Activated CD4-positive, alpha-beta T cell treated with anti-CD3 and anti-CD28 coated beads, Interleukin-2, amount 50 U/mL, for 1 hour (primary cell): ENCODE data around the gene ADAMTS12.

Source experiments
- DNase-seq: peaks from one replicate; pipeline ENCODE4 v3.0.0-alpha.2; 2020

Gene ADAMTS12

DNA sequence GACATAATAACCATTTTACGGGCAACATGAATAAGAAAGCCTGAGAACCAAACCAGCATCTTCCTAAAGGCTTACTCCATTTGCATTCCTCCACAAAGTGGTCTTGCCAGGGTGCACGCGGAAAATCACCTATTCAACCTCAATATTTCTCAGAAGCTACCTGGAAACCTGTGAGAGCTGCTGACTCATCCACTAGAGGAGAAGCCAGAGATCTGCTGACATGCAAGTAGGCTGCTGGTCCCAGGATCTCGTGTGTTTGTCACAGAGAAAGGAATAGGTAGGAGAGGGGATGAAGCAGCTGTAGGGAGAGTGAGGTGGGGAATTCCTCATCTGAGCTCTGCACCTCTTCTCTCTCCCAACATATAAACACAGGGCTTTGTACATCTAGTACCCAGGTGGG is 138.1 kb downstream of the ADAMTS12 start:
- DNase-seq, result no peak

DNA sequence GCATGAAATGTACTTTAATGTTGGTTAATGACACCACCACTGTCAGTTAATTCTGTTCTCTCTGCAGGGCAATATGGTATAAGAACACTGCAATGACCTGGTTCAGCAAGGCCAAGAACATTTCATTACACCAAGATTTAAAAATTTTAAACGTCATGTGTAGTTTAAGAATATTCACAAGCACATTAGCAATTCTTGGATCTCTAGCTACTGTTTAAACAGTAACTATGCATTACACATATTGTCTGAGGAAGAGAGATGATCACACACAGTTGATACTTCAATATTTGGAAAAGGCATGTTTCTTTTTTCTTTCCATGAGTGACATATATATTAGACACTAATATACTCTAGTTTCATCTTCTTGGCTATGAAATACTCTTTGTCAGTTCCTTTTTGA is 143.0 kb downstream of the ADAMTS12 start:
- no peak for DNase-seq

DNA sequence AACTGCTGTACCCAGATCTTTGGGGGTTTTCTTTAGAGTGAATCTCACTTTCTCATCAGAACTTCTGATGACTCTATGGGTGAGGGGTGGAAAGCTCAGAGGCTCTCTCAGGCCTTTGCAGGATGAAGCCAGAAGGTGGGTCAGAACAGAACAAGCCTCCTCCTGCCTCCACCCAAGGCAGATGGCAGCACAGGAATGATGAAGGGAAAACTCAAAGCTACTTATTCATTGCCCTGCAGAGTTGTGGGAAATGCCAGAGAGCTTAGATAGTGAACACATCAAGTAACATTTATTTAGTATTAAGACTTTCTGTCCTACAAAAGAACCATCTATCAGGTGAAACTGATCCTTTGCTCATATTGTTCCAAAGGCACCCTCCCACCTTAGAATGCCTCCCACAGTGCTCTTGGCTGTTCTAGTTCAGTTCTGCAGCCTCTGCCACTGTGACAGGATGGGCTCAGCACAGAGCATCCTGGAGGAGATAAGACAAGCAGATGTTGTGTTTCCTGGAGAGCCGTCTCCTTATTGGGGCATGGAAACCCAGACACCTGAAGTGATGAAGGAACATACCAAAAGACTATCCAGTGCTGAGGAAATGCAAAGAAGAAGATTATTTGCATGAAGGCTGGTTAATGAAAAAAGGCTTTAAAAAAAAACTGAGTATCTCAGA is 146.6 kb downstream of the ADAMTS12 start:
- no peak for DNase-seq

DNA sequence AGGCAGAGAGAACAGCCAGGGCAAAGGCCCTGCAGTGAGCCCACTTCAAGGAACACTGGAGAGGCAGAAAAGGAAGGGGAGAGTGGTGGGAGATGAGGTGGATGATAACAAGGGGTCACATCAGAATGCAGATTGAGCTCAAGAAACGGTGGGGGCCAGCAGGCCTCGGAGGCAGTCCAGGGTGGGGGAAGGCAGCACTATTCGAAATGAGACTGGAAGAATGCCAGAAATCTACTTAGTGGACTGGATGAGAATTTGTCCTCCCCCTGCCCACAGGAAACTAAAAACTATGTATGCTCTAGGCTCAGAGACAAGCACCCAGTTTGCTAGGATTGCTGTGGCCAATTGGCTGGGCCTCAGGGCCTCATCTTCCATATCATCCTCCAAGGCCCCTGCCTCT is 148.7 kb downstream of the ADAMTS12 start:
- no peak for DNase-seq

DNA sequence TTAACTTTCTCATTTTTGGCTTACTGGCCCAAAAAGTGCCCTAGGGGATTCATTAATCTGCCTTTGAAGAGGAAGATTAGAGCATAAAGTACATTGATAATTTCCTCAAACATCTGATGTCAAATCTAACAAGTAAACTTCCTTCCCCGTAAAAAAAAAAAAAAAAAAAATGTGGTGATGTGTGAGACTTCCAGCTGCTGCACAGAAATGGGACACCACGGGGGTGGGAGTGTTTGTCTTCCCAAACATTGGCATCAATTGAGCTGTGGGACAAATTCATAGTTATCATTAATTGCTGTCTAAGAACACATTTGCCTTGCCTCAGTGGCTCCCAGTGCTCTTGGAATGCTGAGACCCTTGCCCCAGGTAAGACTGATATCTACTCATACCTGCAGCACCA is 149.6 kb downstream of the ADAMTS12 start:
- DNase-seq, result no peak

DNA sequence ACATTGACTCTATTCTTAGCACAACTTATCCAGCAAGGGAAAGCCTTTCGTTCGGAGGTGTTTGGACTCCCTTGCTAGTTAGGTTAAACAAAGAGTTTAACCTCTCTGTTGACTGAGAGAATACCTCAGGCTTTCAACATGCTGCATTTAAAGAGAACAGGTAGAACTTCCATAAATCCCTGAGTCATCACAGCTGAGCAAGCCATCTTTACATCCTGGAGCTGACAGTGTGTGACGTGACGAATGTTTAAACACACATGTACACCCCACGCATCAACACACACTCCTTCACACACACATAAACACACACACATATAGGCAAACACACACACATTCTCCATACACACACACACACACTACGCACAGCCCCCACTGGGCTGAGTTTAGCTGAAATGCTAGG is 152.8 kb downstream of the ADAMTS12 start:
- DNase-seq, result no peak

DNA sequence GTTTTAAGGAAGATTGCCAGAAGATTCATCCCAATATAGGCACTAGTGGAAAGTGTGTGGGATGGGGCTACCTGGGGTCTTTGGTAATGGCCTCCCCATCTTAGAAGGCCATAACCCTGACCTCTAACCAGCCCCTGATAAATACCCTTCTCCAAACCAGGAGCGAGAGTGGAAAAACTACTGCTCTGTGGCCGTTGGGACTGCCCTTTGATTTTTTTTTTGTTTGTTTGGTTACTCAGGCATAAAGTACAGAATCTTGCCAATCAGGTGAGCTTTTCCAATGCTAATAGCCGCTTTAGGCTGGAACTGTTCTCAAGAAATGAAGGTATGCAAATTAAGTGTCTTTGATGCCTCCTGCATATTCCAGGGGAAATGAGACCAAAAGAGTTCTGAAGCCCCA is 153.7 kb downstream of the ADAMTS12 start:
- no peak for DNase-seq

DNA sequence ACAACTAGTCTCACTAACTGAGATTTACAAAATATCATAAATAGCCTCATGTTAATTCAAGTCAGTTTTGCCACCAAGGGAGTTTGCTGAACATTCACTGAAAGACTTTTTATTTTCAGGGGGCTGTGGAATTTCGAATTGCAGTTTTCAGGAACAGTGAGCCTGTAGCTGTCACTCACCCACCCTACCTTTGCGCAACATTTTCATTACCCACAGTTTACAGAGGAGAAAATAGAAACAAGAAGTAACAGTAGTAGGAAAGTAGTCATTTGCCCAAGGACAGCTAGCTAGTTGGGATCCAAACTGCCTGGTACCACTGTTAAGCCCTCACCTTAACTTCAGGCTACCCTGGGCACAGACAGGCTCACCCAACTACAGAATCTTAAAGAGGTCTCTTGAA is 154.1 kb downstream of the ADAMTS12 start:
- DNase-seq, result no peak

DNA sequence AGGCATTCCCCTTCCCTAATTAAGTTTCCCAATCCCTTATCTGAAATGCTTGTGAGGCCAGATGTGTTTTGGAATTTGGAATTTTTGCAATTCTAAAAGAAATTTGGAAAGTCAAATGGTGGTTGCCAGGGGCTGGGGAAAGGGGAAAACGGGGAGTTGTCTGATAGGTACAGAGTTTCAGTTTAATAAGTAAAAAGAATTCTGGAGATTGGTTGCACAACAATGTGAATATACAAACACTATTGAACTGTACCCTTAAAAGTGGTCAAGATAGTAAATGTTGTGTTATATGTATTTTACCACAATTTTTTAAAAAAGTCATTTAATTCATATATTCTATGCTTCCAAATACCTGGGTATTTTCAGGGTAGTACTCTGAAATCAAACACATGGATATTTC is 154.5 kb downstream of the ADAMTS12 start:
- no peak for DNase-seq

DNA sequence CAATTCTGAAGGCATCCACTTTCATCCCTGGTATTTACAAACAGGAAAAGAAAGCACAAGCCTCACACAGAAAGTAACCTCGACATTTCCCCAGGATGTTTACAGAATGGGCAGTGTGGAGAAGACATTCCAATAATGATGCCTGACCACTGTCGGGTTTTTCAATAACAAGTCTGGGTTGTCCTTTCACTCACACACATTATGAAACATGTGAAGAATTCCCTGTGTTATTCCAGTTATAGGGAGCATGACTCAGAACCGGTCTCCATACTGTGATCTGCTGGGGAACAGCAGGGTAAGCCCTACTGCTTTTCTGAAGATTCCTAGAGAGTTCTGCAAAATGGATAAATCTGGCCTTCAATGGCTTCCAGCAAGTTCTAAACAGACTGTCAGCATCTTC is 155.3 kb downstream of the ADAMTS12 start:
- no peak for DNase-seq

DNA sequence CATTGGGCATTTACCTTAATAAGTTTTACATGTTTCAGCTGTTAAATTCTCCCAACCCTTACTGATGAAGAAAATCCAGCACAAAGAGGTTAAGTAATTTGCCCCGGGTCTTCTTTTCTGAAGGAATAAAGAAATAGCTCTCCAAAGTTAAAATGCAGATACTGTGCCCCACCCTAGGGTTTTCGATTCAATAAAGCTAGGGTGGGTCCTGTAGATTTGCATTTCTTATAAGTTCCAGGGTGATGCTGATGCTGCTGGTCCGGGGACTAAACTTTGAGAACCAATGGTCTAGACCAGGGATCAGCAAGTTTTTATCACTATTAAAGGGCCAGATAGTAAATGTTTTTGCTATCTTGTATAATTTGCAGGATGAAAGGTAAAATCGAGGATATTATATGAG is 156.7 kb downstream of the ADAMTS12 start:
- no peak for DNase-seq

DNA sequence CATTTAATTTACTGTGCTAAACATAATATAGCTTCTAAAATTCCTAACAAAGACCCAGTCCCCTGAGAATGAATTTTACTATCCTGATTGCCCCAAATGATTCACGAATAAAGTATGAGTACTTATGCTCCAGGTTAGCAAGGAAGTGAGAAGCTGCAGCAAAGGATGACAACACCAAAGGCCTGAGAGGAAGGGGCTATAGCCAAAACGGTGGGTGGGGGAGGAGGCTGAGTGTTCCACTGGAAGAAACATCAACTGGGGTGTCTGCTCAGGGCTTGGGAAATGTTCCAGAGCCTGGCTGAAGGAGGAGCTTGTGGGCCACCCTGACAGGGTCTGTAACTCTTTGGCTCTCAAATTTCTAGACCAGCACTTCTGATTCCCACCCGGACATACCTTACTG is 157.3 kb downstream of the ADAMTS12 start:
- no peak for DNase-seq

DNA sequence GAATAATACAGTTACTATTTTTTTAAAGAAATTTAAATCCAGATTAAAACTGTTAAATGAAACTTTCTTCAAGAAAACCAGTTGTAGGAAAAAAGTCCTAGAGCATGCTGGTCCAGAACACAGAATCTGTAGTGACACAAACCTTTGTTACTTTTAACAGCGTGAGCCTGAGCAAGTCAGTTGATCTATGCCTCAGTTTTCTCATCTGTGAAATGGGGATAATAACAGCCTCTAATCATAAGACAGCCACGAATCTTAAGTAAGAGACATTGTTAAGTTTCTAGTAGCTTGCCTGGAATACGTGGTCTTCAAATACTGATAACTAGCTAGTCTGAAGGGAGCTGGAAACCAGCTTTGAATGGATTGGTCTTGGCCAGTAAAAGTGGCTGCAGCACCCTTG is 158.6 kb downstream of the ADAMTS12 start:
- DNase-seq, result no peak

DNA sequence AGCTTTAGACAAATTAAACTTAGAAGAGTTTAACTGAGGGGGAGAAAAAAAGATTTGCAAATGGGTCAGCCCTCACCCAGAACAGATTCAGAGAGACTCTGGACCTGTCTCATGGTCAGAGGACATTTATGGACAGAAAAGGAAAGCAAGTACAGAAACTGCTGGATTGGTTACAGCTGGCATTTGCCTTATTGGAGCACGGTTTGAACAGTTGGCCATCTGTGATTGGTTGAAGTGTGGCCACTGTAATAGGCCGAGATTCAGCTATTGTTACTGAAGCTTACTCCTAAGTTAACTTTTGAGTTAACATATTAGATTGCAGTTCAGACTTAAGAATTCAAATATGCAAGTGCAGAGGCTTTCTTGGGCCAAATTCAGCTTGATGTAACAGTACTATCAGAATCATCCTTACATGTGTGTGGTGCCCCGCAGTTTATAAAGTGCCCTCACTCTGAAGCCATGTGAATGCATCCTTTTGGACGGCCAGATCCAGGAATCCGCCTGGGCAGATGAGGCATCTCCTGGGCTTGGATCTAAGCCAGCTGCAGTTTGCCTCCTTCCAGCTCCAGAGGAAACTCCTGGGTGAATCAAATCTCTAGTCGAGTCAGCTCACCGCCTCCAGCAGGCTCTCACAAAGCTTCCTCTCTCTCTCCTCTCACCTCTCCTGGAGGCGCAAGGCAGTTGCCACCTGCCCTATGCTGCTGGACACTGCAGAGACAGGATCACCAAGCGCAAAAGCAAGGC is 165.2 kb downstream of the ADAMTS12 start:
- DNase-seq, result no peak

DNA sequence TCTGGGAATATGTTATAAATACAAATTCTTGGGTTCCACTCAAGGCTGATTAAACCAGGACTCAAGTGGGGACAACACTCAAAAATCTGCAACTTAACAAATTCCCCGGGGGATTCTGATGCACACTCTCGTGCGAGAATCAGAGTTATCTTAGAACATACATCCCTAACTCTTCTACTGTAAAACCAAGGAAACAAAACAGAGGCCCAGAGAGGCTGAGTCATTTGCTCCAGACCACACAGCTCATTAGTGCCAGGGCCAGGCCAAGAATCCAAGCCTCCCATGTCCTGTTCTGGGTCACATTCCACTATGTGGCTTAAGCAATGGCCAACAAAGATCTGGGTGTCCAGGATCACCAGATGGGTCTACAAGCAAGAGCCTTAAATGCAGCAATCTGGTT is 166.0 kb downstream of the ADAMTS12 start:
- DNase-seq, result no peak

DNA sequence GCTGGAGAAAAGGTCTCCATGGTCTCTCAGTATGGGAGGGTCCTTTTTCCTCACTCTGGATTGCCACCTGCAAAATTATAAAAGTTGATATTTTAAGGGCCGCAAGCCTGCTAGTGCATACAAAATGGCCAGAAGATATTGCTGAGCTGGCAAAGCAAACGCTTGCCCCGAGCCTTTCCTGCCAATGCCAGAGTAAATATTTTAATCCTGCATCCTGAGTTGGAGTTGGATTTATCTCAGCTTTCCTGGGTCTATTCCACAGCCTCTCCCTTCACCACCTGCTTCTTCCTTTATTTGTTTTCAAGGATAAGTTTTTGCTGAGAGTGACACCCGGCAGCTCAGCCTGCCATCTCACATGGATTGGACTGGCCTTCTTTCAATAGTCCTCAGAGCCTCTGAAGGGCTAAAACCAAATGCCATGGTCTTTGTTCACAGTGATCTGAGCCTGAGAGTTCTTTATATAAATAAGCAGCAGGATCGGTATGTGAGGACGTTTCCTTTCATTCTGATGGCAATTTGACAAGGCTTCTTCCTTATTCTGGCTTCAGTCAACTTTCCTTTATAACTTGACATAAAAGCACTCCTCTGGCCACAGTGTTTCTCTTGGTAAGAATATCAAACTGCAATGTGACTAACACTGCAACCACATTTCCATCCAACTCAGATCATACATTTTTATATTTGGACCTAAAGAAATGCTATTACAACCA is 170.1 kb downstream of the ADAMTS12 start:
- no peak for DNase-seq

DNA sequence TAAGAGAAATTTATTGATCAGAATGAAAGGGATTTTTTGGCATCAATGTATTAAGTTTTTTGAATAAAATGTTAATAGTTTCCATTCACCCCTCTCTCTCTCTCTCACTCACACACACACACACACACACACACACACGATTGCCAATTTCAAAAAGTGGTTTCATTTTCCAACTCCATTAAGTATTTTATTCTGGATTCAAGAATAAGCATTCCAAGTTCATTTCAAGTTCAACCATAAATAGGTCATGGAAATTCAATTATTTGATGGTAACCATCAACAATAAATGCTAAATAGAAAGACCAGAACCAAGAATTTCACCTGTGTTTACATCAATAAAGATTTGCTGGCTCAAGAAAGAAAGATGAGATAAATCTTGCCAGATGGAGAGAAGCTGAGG is 171.6 kb downstream of the ADAMTS12 start:
- no peak for DNase-seq

DNA sequence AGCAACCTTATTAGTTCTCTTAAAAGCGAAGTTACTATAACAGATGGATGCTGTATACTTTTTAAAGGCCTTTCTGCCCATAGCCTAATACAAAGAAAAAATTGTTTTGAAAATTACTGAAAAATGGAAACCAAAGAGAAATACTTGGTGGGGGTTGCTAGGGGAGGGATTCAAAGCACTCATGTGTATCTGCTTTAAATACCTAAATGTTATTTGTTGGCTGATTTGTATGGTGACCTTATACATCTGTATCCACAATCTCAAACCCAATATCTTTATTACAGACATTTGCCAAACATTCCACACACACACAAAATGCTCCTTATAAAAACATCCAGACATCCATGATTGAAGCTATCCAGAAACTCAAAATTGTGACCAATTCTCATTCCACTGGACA is 172.0 kb downstream of the ADAMTS12 start:
- DNase-seq, result no peak

DNA sequence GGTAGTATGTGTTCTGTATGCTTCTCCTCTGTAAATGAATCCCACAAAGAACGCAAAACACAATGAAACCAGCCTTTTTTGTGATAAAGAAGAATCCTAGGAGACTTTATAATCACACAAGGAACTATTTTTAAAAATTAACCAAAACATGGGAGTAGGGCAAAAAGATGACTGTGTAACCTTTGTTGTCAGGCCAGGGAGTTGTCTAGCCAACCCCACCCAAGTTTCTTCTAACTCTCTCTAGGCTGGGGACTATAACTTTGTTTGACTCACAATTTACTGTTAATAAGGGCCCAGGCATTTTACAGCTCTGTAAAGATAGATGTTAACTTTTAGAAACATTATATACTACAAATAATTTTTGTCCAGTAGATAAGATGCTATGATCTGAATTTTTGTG is 176.1 kb downstream of the ADAMTS12 start:
- no peak for DNase-seq

DNA sequence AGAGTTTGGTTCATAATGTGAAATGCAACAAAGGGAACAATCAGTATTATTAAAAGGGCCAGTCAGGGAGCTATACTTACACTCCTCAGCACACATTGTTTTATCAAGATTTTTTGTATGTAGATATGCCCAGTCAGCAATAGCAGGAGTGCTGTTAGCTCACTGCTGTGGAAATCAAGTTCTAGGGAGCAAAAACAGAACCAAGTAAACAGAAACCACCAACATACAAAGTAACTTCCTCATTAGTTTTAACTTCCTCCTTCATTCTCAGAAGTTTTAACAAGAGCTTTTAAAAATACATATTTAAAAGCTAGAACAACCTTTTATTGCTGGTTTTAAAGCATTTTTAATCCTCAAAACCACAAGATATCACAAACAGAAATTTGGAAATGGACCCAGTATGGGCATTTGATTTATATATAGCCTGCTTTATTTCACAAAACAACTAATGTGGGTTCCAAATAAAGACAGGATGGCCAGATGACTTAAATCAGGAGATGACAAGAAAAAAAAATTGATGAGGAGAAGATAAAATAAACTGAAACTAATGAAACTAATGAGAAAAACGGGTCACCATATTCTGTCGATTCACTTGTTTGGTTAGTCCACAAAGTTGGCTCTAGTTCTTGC is 178.5 kb downstream of the ADAMTS12 start:
- no peak for DNase-seq

DNA sequence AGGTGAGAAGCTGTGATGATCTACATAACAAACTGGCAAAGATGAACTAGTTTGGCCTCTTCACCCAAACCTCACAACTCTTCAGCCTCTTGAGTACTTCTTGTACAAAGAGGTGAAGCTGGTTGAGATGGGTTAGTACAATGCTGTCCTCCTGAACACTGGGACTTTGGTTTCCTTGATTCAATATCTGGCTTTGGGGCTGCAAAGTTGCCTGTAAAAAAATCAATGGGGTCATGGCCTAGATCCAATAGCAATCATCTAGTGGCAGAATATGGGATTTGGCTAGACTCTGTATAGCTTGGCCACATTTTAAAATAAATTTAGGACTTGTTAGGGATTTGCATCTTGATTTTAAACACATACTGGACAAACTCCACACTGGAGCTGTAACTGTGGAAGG is 179.1 kb downstream of the ADAMTS12 start:
- DNase-seq, result no peak

DNA sequence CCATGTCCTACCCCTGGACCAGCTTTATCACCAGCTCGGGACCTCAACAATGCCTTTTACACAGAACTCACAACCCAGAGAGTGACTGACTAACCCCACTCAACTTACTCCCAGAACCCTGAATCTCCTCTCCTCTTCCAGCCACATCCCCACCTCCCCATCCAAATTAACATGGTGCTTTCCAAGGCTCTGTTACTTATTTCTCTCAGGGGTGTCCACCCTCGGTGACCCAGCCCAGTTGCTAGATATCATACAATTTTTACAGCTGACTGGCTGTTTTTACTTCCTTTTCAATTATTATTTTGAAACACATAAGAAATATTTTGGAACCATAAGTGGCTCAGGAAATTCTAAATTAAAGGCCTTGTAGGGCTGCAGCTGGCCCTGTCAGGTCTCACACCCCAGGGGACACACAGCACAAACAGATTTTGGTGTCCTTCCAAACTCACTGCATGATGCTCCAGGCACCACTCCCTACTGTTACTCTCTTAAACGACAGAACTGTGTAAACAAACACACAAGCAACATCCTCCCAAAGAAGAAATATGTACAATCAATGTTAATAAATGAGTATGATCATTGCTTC is 180.6 kb downstream of the ADAMTS12 start:
- DNase-seq, result no peak

DNA sequence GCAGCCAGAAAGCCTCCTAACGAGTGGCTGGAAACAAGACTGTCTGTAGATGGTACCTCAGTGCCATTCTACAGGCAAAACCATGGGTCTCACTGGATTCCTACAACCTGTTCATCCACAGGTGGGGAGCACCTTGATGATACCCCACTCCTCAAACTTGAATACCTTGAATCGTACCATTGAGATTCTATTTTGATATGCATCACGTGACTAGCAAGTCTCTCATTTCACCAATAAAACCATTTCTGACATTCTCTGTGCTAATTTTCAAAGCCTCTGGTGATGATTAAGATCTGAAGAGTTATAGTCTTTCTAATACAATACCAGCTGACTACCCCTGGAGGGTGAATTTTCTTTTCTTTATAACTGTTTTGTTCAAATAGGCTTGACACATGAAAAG is 188.9 kb downstream of the ADAMTS12 start:
- no peak for DNase-seq
